H1 (cell line): ENCODE data around the gene OR52I1. TPM values are rescaled to one million over a fixed set of nuclear protein-coding genes. Genes with fewer than 3 reads are reported as not detected.

Experiments used
- CTCF ChIA-PET: fragments of 300-600 bp; sonication (Branson Sonifier 250); formaldehyde crosslinking; loops from one replicate; lab custom pipeline; 2021; ENCODE audit not compliant: partially characterized antibody; lab: Charles Lee
- POLR2A ChIA-PET: fragments of 300-600 bp; sonication (Branson Sonifier 250); formaldehyde crosslinking; loops from one replicate; lab custom pipeline; 2021; ENCODE audit warnings: inconsistent platforms; ENCODE audit not compliant: partially characterized antibody; lab: Charles Lee
- DNase-seq, 2 experiments: peaks; one replicate each; pipeline versions ENCODE4 v3.0.0 to v3.0.0-alpha.2; 2010 to 2022; ENCODE audit warnings: low spot score in 2 of 2, low read depth in 1 of 2, mixed read lengths in 1 of 2
- FAIRE-seq: peaks from 2 replicates; lab custom pipeline; 2011; peaks lifted over from hg19 to GRCh38; lab: Jason Lieb, UNC
- H2AFZ ChIP-seq: 2 replicates; pipeline ENCODE4 v1.8.1; 2012; ENCODE audit warnings: low read length, inconsistent platforms
- H2AK5ac ChIP-seq: 2 replicates; pipeline ENCODE4 v1.6.1; 2013; ENCODE audit warnings: low read depth, low read length
- H2BK120ac ChIP-seq: replicated peaks from 2 replicates; pipeline ENCODE3; 2013; ENCODE audit warnings: low read depth, low read length, inconsistent platforms
- H2BK12ac ChIP-seq: 2 replicates; pipeline ENCODE4 v1.6.1; 2013; ENCODE audit warnings: low read depth, low read length
- H2BK15ac ChIP-seq: 2 replicates; pipeline ENCODE4 v1.6.1; 2013; ENCODE audit warnings: low read length
- H2BK20ac ChIP-seq: 2 replicates; pipeline ENCODE4 v1.6.1; 2013; ENCODE audit warnings: low read length
- H2BK5ac ChIP-seq: 2 replicates; pipeline ENCODE4 v1.6.1; 2013; ENCODE audit warnings: low read depth, low read length
- H3K14ac ChIP-seq: 2 replicates; pipeline ENCODE4 v1.6.1; 2013; ENCODE audit warnings: inconsistent platforms; ENCODE audit not compliant: insufficient read length
- H3K18ac ChIP-seq: 2 replicates; pipeline ENCODE4 v1.6.1; 2013; ENCODE audit warnings: low read length; ENCODE audit errors: extremely low read depth
- H3K23ac ChIP-seq: 2 replicates; pipeline ENCODE4 v1.6.1; 2013; ENCODE audit warnings: inconsistent platforms; ENCODE audit not compliant: insufficient read length
- H3K23me2 ChIP-seq: 2 replicates; pipeline ENCODE4 v1.6.1; 2013; ENCODE audit warnings: low read depth, low read length
- H3K27ac ChIP-seq: 2 replicates; pipeline ENCODE4 v1.6.1; 2011; ENCODE audit warnings: low read depth, low read length, inconsistent platforms
- H3K27me3 ChIP-seq, 4 experiments: replicated peaks in 1 of 4; 1 replicate in 1 of 4; 2 replicates in 3 of 4; pipeline versions ENCODE4 v1.6.1 to v1.8.1; 2011 to 2013; ENCODE audit warnings: low read length in 3 of 4, mild to moderate bottlenecking in 3 of 4, inconsistent platforms in 2 of 4, mixed read lengths in 2 of 4, moderate library complexity in 1 of 4; ENCODE audit not compliant: control insufficient read depth in 3 of 4, insufficient read depth in 3 of 4; ENCODE audit errors: extremely low read depth in 1 of 4
- H3K36me3 ChIP-seq, 4 experiments: 2 replicates each; pipeline versions ENCODE4 v1.6.1 to v1.8.1; 2011 to 2013; ENCODE audit warnings: mild to moderate bottlenecking in 4 of 4, low read length in 3 of 4, moderate library complexity in 2 of 4, control low read depth in 1 of 4, inconsistent platforms in 1 of 4; ENCODE audit not compliant: insufficient read depth in 4 of 4, control insufficient read depth in 2 of 4
- H3K4ac ChIP-seq: replicated peaks from 2 replicates; pipeline ENCODE3; 2013; ENCODE audit warnings: low read length, low read depth, mixed read lengths, inconsistent platforms; ENCODE audit not compliant: insufficient read length
- H3K4me1 ChIP-seq, 4 experiments: replicated peaks in 1 of 4; 1 replicate in 1 of 4; 2 replicates in 3 of 4; pipeline versions ENCODE4 v1.6.1 to v1.8.1; 2011 to 2013; ENCODE audit warnings: low read length in 3 of 4, inconsistent platforms in 2 of 4, mixed read lengths in 1 of 4; ENCODE audit not compliant: insufficient read depth in 4 of 4, control insufficient read depth in 3 of 4
- H3K4me2 ChIP-seq, 2 experiments: 2 replicates each; pipeline versions ENCODE4 v1.6.1 to v1.8.1; 2011 to 2013; ENCODE audit warnings: low read depth in 2 of 2, low read length in 2 of 2, control low read depth in 1 of 2, inconsistent platforms in 1 of 2, mild to moderate bottlenecking in 1 of 2; ENCODE audit not compliant: insufficient read depth in 1 of 2
- H3K4me3 ChIP-seq, 4 experiments: fragments of 200-600, 300-600 bp in 1 of 4; sonication (generic), shearing (Covaris generic), sonication (Bioruptor Twin) in 1 of 4; 2 replicates each; pipeline versions ENCODE4 v1.5.1 to v1.8.1; 2011 to 2016; ENCODE audit warnings: low read length in 4 of 4, low read depth in 3 of 4, control low read depth in 2 of 4, inconsistent platforms in 2 of 4, mild to moderate bottlenecking in 2 of 4, mixed read lengths in 1 of 4, moderate library complexity in 1 of 4; ENCODE audit not compliant: insufficient read depth in 2 of 4; ENCODE audit errors: extremely low read depth in 1 of 4
- H3K56ac ChIP-seq: replicated peaks from 2 replicates; pipeline ENCODE3; 2013; ENCODE audit warnings: low read depth, mild to moderate bottlenecking, mixed read lengths, low read length, inconsistent platforms; ENCODE audit not compliant: insufficient read length
- H3K79me1 ChIP-seq: 2 replicates; pipeline ENCODE4 v1.6.1; 2013; ENCODE audit warnings: low read depth, low read length, control low read depth
- H3K79me2 ChIP-seq, 2 experiments: 2 replicates each; pipeline versions ENCODE4 v1.6.1 to v1.8.1; 2012 to 2013; ENCODE audit warnings: low read length in 2 of 2, mild to moderate bottlenecking in 2 of 2, inconsistent platforms in 1 of 2; ENCODE audit not compliant: insufficient read depth in 2 of 2, control insufficient read depth in 1 of 2
- H3K9ac ChIP-seq, 4 experiments: replicated peaks in 1 of 4; 1 replicate in 1 of 4; 2 replicates in 3 of 4; pipeline versions ENCODE4 v1.6.1 to v1.8.1; 2011 to 2013; ENCODE audit warnings: low read depth in 3 of 4, low read length in 3 of 4, control low read depth in 2 of 4, mild to moderate bottlenecking in 2 of 4, moderate library complexity in 2 of 4, inconsistent platforms in 1 of 4; ENCODE audit errors: extremely low read depth in 1 of 4
- H3K9me3 ChIP-seq, 2 experiments: 2 replicates each; pipeline versions ENCODE4 v1.6.1 to v1.8.1; 2012 to 2013; ENCODE audit warnings: mild to moderate bottlenecking in 2 of 2, moderate library complexity in 2 of 2, control low read depth in 1 of 2, inconsistent platforms in 1 of 2, low read depth in 1 of 2, low read length in 1 of 2, mixed read lengths in 1 of 2; ENCODE audit not compliant: insufficient read depth in 2 of 2
- H4K20me1 ChIP-seq, 2 experiments: replicated peaks in 1 of 2; 2 replicates each; pipeline versions ENCODE3 to v1.8.1; 2011 to 2013; ENCODE audit warnings: inconsistent platforms in 2 of 2, low read length in 2 of 2, mild to moderate bottlenecking in 1 of 2; ENCODE audit not compliant: insufficient read depth in 2 of 2, control insufficient read depth in 1 of 2
- H4K5ac ChIP-seq: 2 replicates; pipeline ENCODE4 v1.6.1; 2013; ENCODE audit warnings: low read length, low read depth, mixed read lengths, inconsistent platforms; ENCODE audit not compliant: insufficient read length
- H4K8ac ChIP-seq: 2 replicates; pipeline ENCODE4 v1.8.0; 2013; ENCODE audit warnings: mild to moderate bottlenecking, moderate library complexity, low read length, inconsistent platforms; ENCODE audit not compliant: insufficient read depth; ENCODE audit errors: extremely low read depth
- H4K91ac ChIP-seq: replicated peaks from 2 replicates; pipeline ENCODE3; 2013; ENCODE audit warnings: low read length, mixed read lengths, inconsistent platforms; ENCODE audit not compliant: insufficient read length
- BACH1 ChIP-seq: IDR thresholded peaks from 2 replicates; pipeline ENCODE4 v1.6.1; 2012; ENCODE audit warnings: low read length, improper control_type of control experiment
- BRCA1 ChIP-seq: IDR thresholded peaks from 2 replicates; pipeline ENCODE4 v1.6.1; 2012; ENCODE audit warnings: low read depth, low read length, improper control_type of control experiment
- E2F6 ChIP-seq: IDR thresholded peaks from 2 replicates; pipeline ENCODE4 v1.6.1; 2012; ENCODE audit warnings: inconsistent platforms
- EP300 ChIP-seq, 2 experiments: IDR thresholded peaks; 1 replicate in 1 of 2; 2 replicates in 1 of 2; pipeline ENCODE4 v1.6.1; 2011 to 2012; ENCODE audit warnings: low read depth in 2 of 2, low read length in 2 of 2, mild to moderate bottlenecking in 2 of 2, borderline replicate concordance in 1 of 2, inconsistent platforms in 1 of 2, moderate library complexity in 1 of 2
- FOSL1 ChIP-seq: IDR thresholded peaks from 2 replicates; pipeline ENCODE4 v1.6.1; 2011; ENCODE audit warnings: mild to moderate bottlenecking, low read depth, low read length, moderate library complexity; ENCODE audit not compliant: insufficient read depth
- GABPA ChIP-seq: IDR thresholded peaks from 2 replicates; pipeline ENCODE4 v1.6.1; 2011; ENCODE audit warnings: mild to moderate bottlenecking, low read length, moderate library complexity, borderline replicate concordance; ENCODE audit not compliant: insufficient read depth
- HDAC6 ChIP-seq: IDR thresholded peaks from one replicate; pipeline ENCODE4 v1.7.1; 2012; ENCODE audit warnings: low read depth, mild to moderate bottlenecking, inconsistent platforms, low read length, moderate library complexity
- KDM4A ChIP-seq: IDR thresholded peaks from one replicate; pipeline ENCODE4 v1.7.1; 2012; ENCODE audit warnings: low read depth, mild to moderate bottlenecking, moderate library complexity, low read length, inconsistent platforms; ENCODE audit not compliant: severe bottlenecking
- POLR2A ChIP-seq, 2 experiments: IDR thresholded peaks; 1 replicate in 1 of 2; 2 replicates in 1 of 2; pipeline ENCODE4 v1.6.1; 2011; ENCODE audit warnings: low read depth in 2 of 2, low read length in 2 of 2, mild to moderate bottlenecking in 2 of 2; ENCODE audit errors: control extremely low read depth in 1 of 2
- WGBS, 2 experiments: shearing (Covaris generic) in 1 of 2; methylation state at CpG; one replicate each; pipeline versions ENCODE4 v1.1.6 to v1.1.7; 2013 to 2015; ENCODE audit warnings: low lambda C conversion rate in 2 of 2, mixed read lengths in 2 of 2, inconsistent platforms in 1 of 2, low coverage in 1 of 2, missing lambda C conversion rate in 1 of 2; ENCODE audit not compliant: insufficient replicate concordance in 2 of 2, insufficient coverage in 1 of 2, insufficient read length in 1 of 2; ENCODE audit errors: extremely low coverage in 1 of 2, missing lambda C conversion rate in 1 of 2; 5-methylcytosine and 5-hydroxymethylcytosine counted together
- polyA plus RNA-seq, 7 experiments: library from polyadenylated mRNA; depleted of rRNA in 3 of 7; stranded (reverse) in 5 of 7; unstranded in 2 of 7; fragments of >200 nt in 5 of 7; fragments of 200-250 nt in 2 of 7; gene quantifications; 1 replicate in 5 of 7; 2 replicates in 1 of 7; 4 replicates in 1 of 7; pipeline versions ENCODE4 v1.2.1 to v1.2.3, GENCODE V29; 2011 to 2013; ENCODE audit warnings: missing spikeins in 2 of 7, mixed read lengths in 2 of 7
- total RNA-seq: library from RNA; stranded (reverse); fragmentation: NEBNext Ultra II Directional; extraction: Animal tissue kit (Norgen Biotek cat#: 25700); gene quantifications from 2 replicates; pipeline ENCODE4 v1.2.1, GENCODE V29; 2021
- TF ChIP-seq, protein P1 (sequence below): IDR thresholded peaks from 2 replicates; pipeline ENCODE4 v1.6.1; 2012; ENCODE audit warnings: inconsistent platforms

OR52I1 gene
- total and polyA plus RNA-seq, 2 of the 8 experiments (the other 6 are each of a cell fraction or from before 2014, with no cell fraction given) = not detected

- Histone ChIP-seq H3K18ac (no peak overlapping the region), H3K9me3 (peaks cover 0 to 5% of the 10 kb centered on the region in 2 experiments; a peak in 1 of 4 replicates), H3K56ac (no peak overlapping the region), H4K91ac (no peak overlapping the region), H3K4me1 (peaks cover 0 to 4% (median 1%) of the 10 kb centered on the region in 4 experiments; a peak in 4 of 7 replicates), H2BK5ac (no peak overlapping the region), H4K8ac (no peak overlapping the region), H2BK120ac (no peak overlapping the region), H3K23ac (no peak overlapping the region), H3K79me1 (no peaks in the 10 kb centered on the region), H2AK5ac (0 out of 2 replicates have a peak overlapping the region, but pooled peaks have one; percentile 19), H4K20me1 (no peaks in the 10 kb centered on the region), H3K14ac (no peak overlapping the region), H2BK12ac (no peak overlapping the region), H2BK20ac (no peak overlapping the region), H3K4me3 (no peak overlapping the region), H3K4me2 (no peak overlapping the region), H3K79me2 (no peaks in the 10 kb centered on the region), H4K5ac (no peak overlapping the region), H2BK15ac (no peak overlapping the region), H3K27ac (no peak overlapping the region), H3K9ac (no peak overlapping the region), H3K23me2 (no peaks in the 10 kb centered on the region), H3K4ac (no peak overlapping the region), H3K36me3 (no peaks in the 10 kb centered on the region), H3K27me3 (no peaks in the 10 kb centered on the region), H2AFZ (no peak overlapping the region)
- POLR2A ChIA-PET = no interaction called here
- no peak for DNase-seq
- FAIRE-seq = no peak
- no peak for TF ChIP-seq FOSL1
- no peak for TF ChIP-seq KDM4A
- no peak for TF ChIP-seq BRCA1
- TF ChIP-seq, protein P1, sequence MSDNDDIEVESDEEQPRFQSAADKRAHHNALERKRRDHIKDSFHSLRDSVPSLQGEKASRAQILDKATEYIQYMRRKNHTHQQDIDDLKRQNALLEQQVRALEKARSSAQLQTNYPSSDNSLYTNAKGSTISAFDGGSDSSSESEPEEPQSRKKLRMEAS = no peak
- no peak for TF ChIP-seq E2F6
- no peak for TF ChIP-seq GABPA
- TF ChIP-seq POLR2A (IDR thresholded peaks at IDR 0.05; ENCODE audit: control extremely low read depth in 1 of 2, low read depth in 2 of 2, low read length in 2 of 2) = no peak
- TF ChIP-seq EP300 (IDR thresholded peaks at IDR 0.05; ENCODE audit: borderline replicate concordance in 1 of 2, low read depth in 2 of 2, low read length in 2 of 2) = no peak
- no peak for TF ChIP-seq BACH1
- TF ChIP-seq HDAC6 = no peak
- CTCF ChIA-PET = no interaction called here
- 84% methylated on average over 18 of the region's 18 CpGs; no CpG with 5 or more reads in 1 of the 2 experiments for WGBS, 2 experiments
These were observed 24.8 kb upstream of the OR52I1 start for GRCh38 chr11:4569075-4569474.
